SU-DHL-6 (cell line): ENCODE measurements around the gene PRSS12.

Source experiments
- EZH2phosphoT487 ChIP-seq: fragments of 200-600 bp; sonication (generic), shearing (Covaris generic); conservative IDR thresholded peaks from 2 replicates; pipeline ENCODE4 v1.6.1; 2018; ENCODE audit warnings: mild to moderate bottlenecking, antibody characterized with exemption, low read length, moderate library complexity, mixed read lengths
- TF ChIP-seq, protein P1 (sequence below): fragments of 200-600 bp; sonication (generic); IDR thresholded peaks from one replicate; pipeline ENCODE4 v1.5.1; 2017; ENCODE audit warnings: antibody characterized with exemption, mild to moderate bottlenecking, low read length, moderate library complexity; ENCODE audit not compliant: insufficient read depth, poor library complexity, severe bottlenecking

DNA sequence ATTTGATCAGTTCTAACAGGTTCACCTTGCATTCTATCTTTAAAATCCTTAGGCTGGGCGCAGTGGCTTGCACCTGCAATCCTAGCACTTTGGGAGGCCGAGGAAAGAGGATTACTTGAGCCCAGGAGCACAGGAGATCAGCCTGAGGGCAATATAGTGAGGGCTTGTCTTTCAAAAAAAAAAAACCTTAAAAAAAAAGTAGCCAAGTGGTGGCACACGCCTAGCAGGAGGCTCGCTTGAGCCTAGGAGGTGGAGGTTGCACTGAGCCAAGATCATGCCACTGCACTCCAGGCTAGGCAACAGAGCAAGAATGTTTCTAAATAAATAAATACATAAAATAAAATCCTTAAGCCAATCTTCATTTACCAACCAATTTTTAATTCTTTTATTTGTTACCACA, 75.6 kb downstream of the PRSS12 start:
- TF ChIP-seq, protein P1, sequence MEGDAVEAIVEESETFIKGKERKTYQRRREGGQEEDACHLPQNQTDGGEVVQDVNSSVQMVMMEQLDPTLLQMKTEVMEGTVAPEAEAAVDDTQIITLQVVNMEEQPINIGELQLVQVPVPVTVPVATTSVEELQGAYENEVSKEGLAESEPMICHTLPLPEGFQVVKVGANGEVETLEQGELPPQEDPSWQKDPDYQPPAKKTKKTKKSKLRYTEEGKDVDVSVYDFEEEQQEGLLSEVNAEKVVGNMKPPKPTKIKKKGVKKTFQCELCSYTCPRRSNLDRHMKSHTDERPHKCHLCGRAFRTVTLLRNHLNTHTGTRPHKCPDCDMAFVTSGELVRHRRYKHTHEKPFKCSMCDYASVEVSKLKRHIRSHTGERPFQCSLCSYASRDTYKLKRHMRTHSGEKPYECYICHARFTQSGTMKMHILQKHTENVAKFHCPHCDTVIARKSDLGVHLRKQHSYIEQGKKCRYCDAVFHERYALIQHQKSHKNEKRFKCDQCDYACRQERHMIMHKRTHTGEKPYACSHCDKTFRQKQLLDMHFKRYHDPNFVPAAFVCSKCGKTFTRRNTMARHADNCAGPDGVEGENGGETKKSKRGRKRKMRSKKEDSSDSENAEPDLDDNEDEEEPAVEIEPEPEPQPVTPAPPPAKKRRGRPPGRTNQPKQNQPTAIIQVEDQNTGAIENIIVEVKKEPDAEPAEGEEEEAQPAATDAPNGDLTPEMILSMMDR = no peak
- TF ChIP-seq EZH2phosphoT487 = no peak
